Uterus (tissue), 4 donors: ENCODE data around the gene DPP6. TPM values are rescaled to one million over a fixed set of nuclear protein-coding genes. Genes with fewer than 3 reads are reported as not detected.

Experiments used
- DNase-seq, 2 donors: peaks; one replicate each; pipeline ENCODE4 v3.0.0-alpha.2; 2019 to 2020
- H3K27ac ChIP-seq, 2 donors: fragments of 200-600 bp; sonication (generic); 1 replicate in 1 of 2; 2 replicates in 1 of 2; pipeline ENCODE4 v1.5.1; 2016 to 2018
- H3K27me3 ChIP-seq, 2 donors: fragments of 200-600 bp; sonication (generic); one replicate each; pipeline ENCODE4 v1.5.1; 2018 to 2019; ENCODE audit warnings: control low read depth in 1 of 2
- H3K36me3 ChIP-seq, 2 donors: fragments of 200-600 bp; sonication (generic); one replicate each; pipeline ENCODE4 v1.5.1; 2019; ENCODE audit warnings: control low read depth in 1 of 2
- H3K4me1 ChIP-seq, 2 donors: fragments of 200-600 bp; sonication (generic); one replicate each; pipeline ENCODE4 v1.5.1; 2018 to 2019; ENCODE audit warnings: control low read depth in 1 of 2
- H3K4me3 ChIP-seq, 2 donors: fragments of 200-600 bp; sonication (generic); 1 replicate in 1 of 2; 2 replicates in 1 of 2; pipeline ENCODE4 v1.5.1; 2018 to 2019; ENCODE audit warnings: mild to moderate bottlenecking in 1 of 2
- H3K9me3 ChIP-seq, 2 donors: fragments of 200-600 bp; sonication (generic); one replicate each; pipeline ENCODE4 v1.5.1; 2019; ENCODE audit warnings: control low read depth in 1 of 2
- POLR2A ChIP-seq, 2 donors: fragments of 450-650 bp; IDR thresholded peaks; one replicate each; pipeline ENCODE4 v1.6.1; 2016; ENCODE audit warnings: antibody characterized with exemption in 2 of 2, mild to moderate bottlenecking in 1 of 2, moderate library complexity in 1 of 2
- intact Hi-C: fragments of 100-400 bp; cut with DNase I; formaldehyde crosslinking; loops from one replicate; pipeline ENCODE4 v1.15.1; 2023; ENCODE audit warnings: low total_unique reads
- total RNA-seq, 4 donors: library from RNA; depleted of rRNA in 3 of 4; stranded (reverse); fragments of >200 nt in 3 of 4; gene quantifications; one replicate each; pipeline versions ENCODE4 v1.1.0 to v1.2.4, GENCODE V29; 2014 to 2023
- TF ChIP-seq, protein P1 (sequence below), 4 experiments: fragments of 200-600 bp in 2 of 4; fragments of 450-650 bp in 2 of 4; sonication (generic) in 2 of 4; IDR thresholded peaks; one replicate each; pipeline ENCODE4 v1.5.1; 2016 to 2019; ENCODE audit warnings: antibody characterized with exemption in 4 of 4, mild to moderate bottlenecking in 2 of 4, moderate library complexity in 1 of 4
- donor health status: DM: yes; HTN: yes; CAD: no.

Gene DPP6
- total RNA-seq, 4 donors from 2014 or later, result 4.1 to 107 (median 42.7) TPM

GRCh38 chr7:154566877-154567276, 514.7 kb downstream of the DPP6 start:
- TF ChIP-seq, protein P1, sequence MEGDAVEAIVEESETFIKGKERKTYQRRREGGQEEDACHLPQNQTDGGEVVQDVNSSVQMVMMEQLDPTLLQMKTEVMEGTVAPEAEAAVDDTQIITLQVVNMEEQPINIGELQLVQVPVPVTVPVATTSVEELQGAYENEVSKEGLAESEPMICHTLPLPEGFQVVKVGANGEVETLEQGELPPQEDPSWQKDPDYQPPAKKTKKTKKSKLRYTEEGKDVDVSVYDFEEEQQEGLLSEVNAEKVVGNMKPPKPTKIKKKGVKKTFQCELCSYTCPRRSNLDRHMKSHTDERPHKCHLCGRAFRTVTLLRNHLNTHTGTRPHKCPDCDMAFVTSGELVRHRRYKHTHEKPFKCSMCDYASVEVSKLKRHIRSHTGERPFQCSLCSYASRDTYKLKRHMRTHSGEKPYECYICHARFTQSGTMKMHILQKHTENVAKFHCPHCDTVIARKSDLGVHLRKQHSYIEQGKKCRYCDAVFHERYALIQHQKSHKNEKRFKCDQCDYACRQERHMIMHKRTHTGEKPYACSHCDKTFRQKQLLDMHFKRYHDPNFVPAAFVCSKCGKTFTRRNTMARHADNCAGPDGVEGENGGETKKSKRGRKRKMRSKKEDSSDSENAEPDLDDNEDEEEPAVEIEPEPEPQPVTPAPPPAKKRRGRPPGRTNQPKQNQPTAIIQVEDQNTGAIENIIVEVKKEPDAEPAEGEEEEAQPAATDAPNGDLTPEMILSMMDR (IDR thresholded peaks at IDR 0.05), result no peak
- TF ChIP-seq POLR2A (IDR thresholded peaks at IDR 0.05), result no peak
- H3K27me3 ChIP-seq, result no peaks in the 10 kb centered on the region
- H3K9me3 ChIP-seq, result no peaks in the 10 kb centered on the region
- DNase-seq, result no peak
- H3K4me1 ChIP-seq, result no peaks in the 10 kb centered on the region
- intact Hi-C loops, result loop anchor here (10.0 kb wide), 1 partner anchor 58 kb away; no protein-coding TSS in a partner anchor
- no peaks in the 10 kb centered on the region for H3K36me3 ChIP-seq
- H3K4me3 ChIP-seq, result no peak overlapping the region
- no peak overlapping the region for H3K27ac ChIP-seq

GRCh38 chr7:154568346-154568745, 516.1 kb downstream of the DPP6 start:
- no peak for DNase-seq
- H3K4me3 ChIP-seq, result no peak overlapping the region
- intact Hi-C loops, result loop anchor here (10.0 kb wide), 1 partner anchor 56 kb away; no protein-coding TSS in a partner anchor

DNA sequence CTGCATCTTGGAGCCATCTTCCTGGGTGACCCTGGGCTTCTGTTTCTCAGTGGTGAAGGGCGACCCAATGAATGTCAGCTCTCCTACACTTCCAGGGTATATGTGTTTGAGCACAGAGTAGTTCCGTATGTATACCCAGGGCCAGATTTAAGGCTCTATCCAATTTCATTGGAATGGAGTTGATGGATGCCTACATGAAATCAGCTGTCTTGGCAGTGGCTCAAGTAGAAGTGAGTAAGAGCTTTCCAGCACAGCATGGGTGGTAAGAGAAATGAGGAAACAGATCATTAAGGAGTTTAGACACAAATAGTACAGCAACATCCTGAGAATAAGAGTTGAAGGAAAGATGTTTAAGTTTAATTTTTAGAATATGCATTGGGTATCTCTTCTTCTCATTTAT, 517.7 kb downstream of the DPP6 start:
- H3K9me3 ChIP-seq, result no peaks in the 10 kb centered on the region
- DNase-seq, result no peak
- no peak overlapping the region for H3K4me3 ChIP-seq
- H3K4me1 ChIP-seq, result no peaks in the 10 kb centered on the region
- no peaks in the 10 kb centered on the region for H3K27me3 ChIP-seq
- no peak overlapping the region for H3K27ac ChIP-seq
- TF ChIP-seq, protein P1 (IDR thresholded peaks at IDR 0.05), result no peak
- TF ChIP-seq POLR2A (IDR thresholded peaks at IDR 0.05), result no peak
- no peaks in the 10 kb centered on the region for H3K36me3 ChIP-seq
- intact Hi-C loops, result loop anchor here (10.0 kb wide), 1 partner anchor 55 kb away; no protein-coding TSS in a partner anchor

More at GRCh38 chr7:154568346-154568745, 516.1 kb downstream of the DPP6 start:
- H3K9me3 ChIP-seq, result no peaks in the 10 kb centered on the region
- no peaks in the 10 kb centered on the region for H3K36me3 ChIP-seq
- no peaks in the 10 kb centered on the region for H3K27me3 ChIP-seq
- no peaks in the 10 kb centered on the region for H3K4me1 ChIP-seq
- H3K27ac ChIP-seq, result no peak overlapping the region
- no peak for TF ChIP-seq POLR2A (IDR thresholded peaks at IDR 0.05)
- TF ChIP-seq, protein P1 (IDR thresholded peaks at IDR 0.05), result no peak

DNA sequence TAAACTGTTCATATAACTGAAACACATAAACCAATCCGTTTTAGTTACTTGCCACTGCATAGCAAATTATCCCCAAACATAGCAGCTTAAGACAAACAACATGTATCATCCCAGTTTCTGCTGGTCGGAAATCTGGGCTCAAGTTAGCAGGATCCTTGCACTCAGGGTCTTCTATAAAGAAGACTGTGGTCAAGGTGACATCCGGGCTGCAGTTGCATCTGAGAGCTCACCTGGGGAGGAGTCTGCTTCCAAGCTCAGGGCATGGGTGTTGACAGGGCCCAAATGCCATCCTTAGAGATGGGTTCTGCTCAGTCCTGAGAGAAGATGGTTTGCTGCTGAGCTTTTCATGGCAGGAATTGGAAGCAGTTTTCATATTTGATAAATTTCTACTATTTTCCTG, 519.6 kb downstream of the DPP6 start:
- no peak for DNase-seq
- Histone ChIP-seq H3K4me1 (no peaks in the 10 kb centered on the region), H3K4me3 (no peak overlapping the region), H3K36me3 (no peaks in the 10 kb centered on the region), H3K9me3 (no peaks in the 10 kb centered on the region), H3K27ac (no peak overlapping the region), H3K27me3 (no peaks in the 10 kb centered on the region)
- intact Hi-C loops, result no loop called here
- TF ChIP-seq, protein P1 (IDR thresholded peaks at IDR 0.05), result no peak
- no peak for TF ChIP-seq POLR2A (IDR thresholded peaks at IDR 0.05)

GRCh38 chr7:154574235-154574634, 522.0 kb downstream of the DPP6 start:
- intact Hi-C loops, result no loop called here
- TF ChIP-seq, protein P1 (IDR thresholded peaks at IDR 0.05), result no peak
- no peak for TF ChIP-seq POLR2A (IDR thresholded peaks at IDR 0.05)
- DNase-seq, result no peak

More at GRCh38 chr7:154574235-154574634, 522.0 kb downstream of the DPP6 start:
- Histone ChIP-seq H3K27ac (no peak overlapping the region), H3K4me1 (no peaks in the 10 kb centered on the region), H3K9me3 (no peaks in the 10 kb centered on the region), H3K27me3 (no peaks in the 10 kb centered on the region), H3K4me3 (no peak overlapping the region), H3K36me3 (no peaks in the 10 kb centered on the region)
